ENCODE data around the gene NDE1. TPM values are rescaled to one million over a fixed set of nuclear protein-coding genes. Genes with fewer than 3 reads are reported as not detected.

Gene NDE1
- total and polyA plus RNA-seq, 2 of the 8 experiments (the other 6 are each of a cell fraction or from before 2014, with no cell fraction given), result 13.3 to 41.3 TPM

DNA sequence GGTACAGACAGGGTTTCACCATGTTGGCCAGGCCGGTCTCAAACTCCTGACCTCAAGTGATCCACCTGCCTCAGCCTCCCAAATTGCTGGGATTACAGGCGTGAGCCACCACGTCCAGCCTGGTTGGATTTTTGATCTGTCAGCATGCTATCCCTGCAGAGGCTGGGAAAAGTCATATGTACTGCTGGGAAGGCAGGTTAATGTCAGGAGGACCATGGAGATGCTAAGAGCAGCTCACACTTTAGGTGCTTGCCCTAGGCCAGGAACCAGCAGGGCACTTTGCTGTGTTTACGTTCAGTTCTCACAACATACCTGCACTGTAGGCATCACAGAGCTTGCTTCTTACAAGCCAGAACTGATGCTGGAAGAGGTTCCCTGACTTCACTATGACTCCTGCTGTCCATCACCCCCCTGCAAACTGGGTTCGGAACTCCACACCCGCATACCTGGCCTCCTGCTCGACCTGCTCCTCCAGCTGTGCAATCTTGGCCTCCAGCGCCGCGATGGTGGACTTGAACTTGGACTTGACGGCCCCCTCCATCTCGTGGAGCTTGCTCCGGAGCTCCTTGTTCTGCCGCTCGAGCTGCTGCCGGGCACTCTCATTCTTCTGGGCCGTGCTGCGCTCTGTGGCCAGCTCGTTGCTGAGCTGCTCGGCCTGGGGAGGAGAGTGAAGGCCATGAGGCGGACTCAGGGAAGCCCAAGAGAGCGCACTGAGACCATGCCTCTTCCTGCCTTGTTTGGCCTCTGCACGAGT is 66.8 kb downstream of the NDE1 start:
- Histone ChIP-seq H3K23me2 (ENCODE audit: low read depth, low read length) (no peaks in the 10 kb centered on the region), H3K23ac (ENCODE audit: insufficient read length) (no peak overlapping the region), H3K36me3 (ENCODE audit: control insufficient read depth in 2 of 4, insufficient read depth in 4 of 4, low read length in 3 of 4) (no peaks in the 10 kb centered on the region), H4K8ac (ENCODE audit: extremely low read depth, insufficient read depth, low read length) (peak overlapping the region; percentile 25; the same call in 1 of the 2 replicates), H3K9ac (replicated peaks in 1 of 4; ENCODE audit: extremely low read depth in 1 of 4, low read depth in 3 of 4, low read length in 3 of 4) (no peak overlapping the region), H3K79me2 (ENCODE audit: control insufficient read depth in 1 of 2, insufficient read depth in 2 of 2, low read length in 2 of 2) (no peaks in the 10 kb centered on the region), H3K4me2 (ENCODE audit: insufficient read depth in 1 of 2, low read depth in 2 of 2, low read length in 2 of 2) (no peak overlapping the region), H3K79me1 (ENCODE audit: low read depth, low read length) (no peaks in the 10 kb centered on the region), H2BK120ac (replicated peaks; ENCODE audit: low read depth, low read length) (no peak overlapping the region), H2BK20ac (ENCODE audit: low read length) (no peak overlapping the region), H3K18ac (ENCODE audit: extremely low read depth, low read length) (no peak overlapping the region), H3K14ac (ENCODE audit: insufficient read length) (no peak overlapping the region), H4K20me1 (replicated peaks in 1 of 2; ENCODE audit: control insufficient read depth in 1 of 2, insufficient read depth in 2 of 2, low read length in 2 of 2) (peaks cover 0 to 2% of the 10 kb centered on the region in 2 experiments), H2BK12ac (ENCODE audit: low read depth, low read length) (no peak overlapping the region), H4K91ac (replicated peaks; ENCODE audit: insufficient read length, low read length) (no peak overlapping the region), H3K27ac (ENCODE audit: low read depth, low read length) (no peak overlapping the region), H3K9me3 (ENCODE audit: insufficient read depth in 2 of 2, low read depth in 1 of 2, low read length in 1 of 2) (no peaks in the 10 kb centered on the region), H3K27me3 (replicated peaks in 1 of 4; ENCODE audit: control insufficient read depth in 3 of 4, extremely low read depth in 1 of 4, insufficient read depth in 3 of 4, low read length in 3 of 4) (no peaks in the 10 kb centered on the region), H2AK5ac (ENCODE audit: low read depth, low read length) (no peak overlapping the region), H3K4ac (replicated peaks; ENCODE audit: insufficient read length, low read depth, low read length) (no peak overlapping the region), H3K4me1 (replicated peaks in 1 of 4; ENCODE audit: control insufficient read depth in 3 of 4, insufficient read depth in 4 of 4, low read length in 3 of 4) (no peaks in the 10 kb centered on the region), H4K5ac (ENCODE audit: insufficient read length, low read depth, low read length) (no peak overlapping the region), H2BK15ac (ENCODE audit: low read length) (no peak overlapping the region), H3K56ac (replicated peaks; ENCODE audit: insufficient read length, low read depth, low read length) (no peak overlapping the region), H3K4me3 (ENCODE audit: extremely low read depth in 1 of 4, insufficient read depth in 2 of 4, low read depth in 3 of 4, low read length in 4 of 4) (no peak overlapping the region), H2AFZ (ENCODE audit: low read length) (no peak overlapping the region), H2BK5ac (ENCODE audit: low read depth, low read length) (no peak overlapping the region)
- FAIRE-seq, result no peak
- no peak for DNase-seq (ENCODE audit: low read depth in 1 of 2, low spot score in 2 of 2)
- POLR2A ChIA-PET (ENCODE audit: partially characterized antibody), result no interaction called here
- 91% methylated on average over 23 of the region's 23 CpGs; no CpG with 5 or more reads in 1 of the 2 experiments for WGBS, 2 experiments (ENCODE audit: extremely low coverage in 1 of 2, insufficient coverage in 1 of 2, insufficient read length in 1 of 2, insufficient replicate concordance in 2 of 2, low coverage in 1 of 2, low lambda C conversion rate in 2 of 2, missing lambda C conversion rate in 1 of 2)
- CTCF ChIA-PET (ENCODE audit: partially characterized antibody), result interaction anchor here (0.8 to 3.2 kb wide), 7 partner anchors 11 to 41 kb away, joined by 3 to 28 read pairs (median 4); no protein-coding TSS in a partner anchor
- TF ChIP-seq SP4 (IDR thresholded peaks at IDR 0.05; ENCODE audit: low read length) (no peak), SRF (IDR thresholded peaks at IDR 0.05; ENCODE audit: low read depth, low read length) (no peak), NRF1 (IDR thresholded peaks at IDR 0.05; ENCODE audit: low read depth, low read length) (no peak), PHF8 (conservative IDR thresholded peaks at IDR 0.05; ENCODE audit: low read depth, low read length) (no peak), RXRA (IDR thresholded peaks at IDR 0.05; ENCODE audit: insufficient read depth, low read depth, low read length) (no peak), SIN3A (conservative IDR thresholded peaks at IDR 0.05 in 1 of 2, IDR thresholded peaks at IDR 0.05 in 1 of 2; ENCODE audit: low read depth in 1 of 2, low read length in 2 of 2) (no peak)
- TF ChIP-seq, protein P1, sequence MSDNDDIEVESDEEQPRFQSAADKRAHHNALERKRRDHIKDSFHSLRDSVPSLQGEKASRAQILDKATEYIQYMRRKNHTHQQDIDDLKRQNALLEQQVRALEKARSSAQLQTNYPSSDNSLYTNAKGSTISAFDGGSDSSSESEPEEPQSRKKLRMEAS (IDR thresholded peaks at IDR 0.05), result no peak

All from H1 (cell line).